H1 (cell line): ENCODE data around the gene PA2G4. TPM values are rescaled to one million over a fixed set of nuclear protein-coding genes. Genes with fewer than 3 reads are reported as not detected.

Experiments
- CTCF ChIA-PET: fragments of 300-600 bp; sonication (Branson Sonifier 250); formaldehyde crosslinking; loops from one replicate; lab custom pipeline; 2021; ENCODE audit not compliant: partially characterized antibody; lab: Charles Lee
- POLR2A ChIA-PET: fragments of 300-600 bp; sonication (Branson Sonifier 250); formaldehyde crosslinking; loops from one replicate; lab custom pipeline; 2021; ENCODE audit warnings: inconsistent platforms; ENCODE audit not compliant: partially characterized antibody; lab: Charles Lee
- DNase-seq, 2 experiments: peaks; one replicate each; pipeline versions ENCODE4 v3.0.0 to v3.0.0-alpha.2; 2010 to 2022; ENCODE audit warnings: low spot score in 2 of 2, low read depth in 1 of 2, mixed read lengths in 1 of 2
- FAIRE-seq: peaks from 2 replicates; lab custom pipeline; 2011; peaks lifted over from hg19 to GRCh38; lab: Jason Lieb, UNC
- H2AFZ ChIP-seq: 2 replicates; pipeline ENCODE4 v1.8.1; 2012; ENCODE audit warnings: low read length, inconsistent platforms
- H2AK5ac ChIP-seq: 2 replicates; pipeline ENCODE4 v1.6.1; 2013; ENCODE audit warnings: low read depth, low read length
- H2BK120ac ChIP-seq: replicated peaks from 2 replicates; pipeline ENCODE3; 2013; ENCODE audit warnings: low read depth, low read length, inconsistent platforms
- H2BK12ac ChIP-seq: 2 replicates; pipeline ENCODE4 v1.6.1; 2013; ENCODE audit warnings: low read depth, low read length
- H2BK15ac ChIP-seq: 2 replicates; pipeline ENCODE4 v1.6.1; 2013; ENCODE audit warnings: low read length
- H2BK20ac ChIP-seq: 2 replicates; pipeline ENCODE4 v1.6.1; 2013; ENCODE audit warnings: low read length
- H2BK5ac ChIP-seq: 2 replicates; pipeline ENCODE4 v1.6.1; 2013; ENCODE audit warnings: low read depth, low read length
- H3K14ac ChIP-seq: 2 replicates; pipeline ENCODE4 v1.6.1; 2013; ENCODE audit warnings: inconsistent platforms; ENCODE audit not compliant: insufficient read length
- H3K18ac ChIP-seq: 2 replicates; pipeline ENCODE4 v1.6.1; 2013; ENCODE audit warnings: low read length; ENCODE audit errors: extremely low read depth
- H3K23ac ChIP-seq: 2 replicates; pipeline ENCODE4 v1.6.1; 2013; ENCODE audit warnings: inconsistent platforms; ENCODE audit not compliant: insufficient read length
- H3K23me2 ChIP-seq: 2 replicates; pipeline ENCODE4 v1.6.1; 2013; ENCODE audit warnings: low read depth, low read length
- H3K27ac ChIP-seq: 2 replicates; pipeline ENCODE4 v1.6.1; 2011; ENCODE audit warnings: low read depth, low read length, inconsistent platforms
- H3K27me3 ChIP-seq, 4 experiments: replicated peaks in 1 of 4; 1 replicate in 1 of 4; 2 replicates in 3 of 4; pipeline versions ENCODE4 v1.6.1 to v1.8.1; 2011 to 2013; ENCODE audit warnings: low read length in 3 of 4, mild to moderate bottlenecking in 3 of 4, inconsistent platforms in 2 of 4, mixed read lengths in 2 of 4, moderate library complexity in 1 of 4; ENCODE audit not compliant: control insufficient read depth in 3 of 4, insufficient read depth in 3 of 4; ENCODE audit errors: extremely low read depth in 1 of 4
- H3K36me3 ChIP-seq, 4 experiments: 2 replicates each; pipeline versions ENCODE4 v1.6.1 to v1.8.1; 2011 to 2013; ENCODE audit warnings: mild to moderate bottlenecking in 4 of 4, low read length in 3 of 4, moderate library complexity in 2 of 4, control low read depth in 1 of 4, inconsistent platforms in 1 of 4; ENCODE audit not compliant: insufficient read depth in 4 of 4, control insufficient read depth in 2 of 4
- H3K4ac ChIP-seq: replicated peaks from 2 replicates; pipeline ENCODE3; 2013; ENCODE audit warnings: low read length, low read depth, mixed read lengths, inconsistent platforms; ENCODE audit not compliant: insufficient read length
- H3K4me1 ChIP-seq, 4 experiments: replicated peaks in 1 of 4; 1 replicate in 1 of 4; 2 replicates in 3 of 4; pipeline versions ENCODE4 v1.6.1 to v1.8.1; 2011 to 2013; ENCODE audit warnings: low read length in 3 of 4, inconsistent platforms in 2 of 4, mixed read lengths in 1 of 4; ENCODE audit not compliant: insufficient read depth in 4 of 4, control insufficient read depth in 3 of 4
- H3K4me2 ChIP-seq, 2 experiments: 2 replicates each; pipeline versions ENCODE4 v1.6.1 to v1.8.1; 2011 to 2013; ENCODE audit warnings: low read depth in 2 of 2, low read length in 2 of 2, control low read depth in 1 of 2, inconsistent platforms in 1 of 2, mild to moderate bottlenecking in 1 of 2; ENCODE audit not compliant: insufficient read depth in 1 of 2
- H3K4me3 ChIP-seq, 4 experiments: fragments of 200-600, 300-600 bp in 1 of 4; sonication (generic), shearing (Covaris generic), sonication (Bioruptor Twin) in 1 of 4; 2 replicates each; pipeline versions ENCODE4 v1.5.1 to v1.8.1; 2011 to 2016; ENCODE audit warnings: low read length in 4 of 4, low read depth in 3 of 4, control low read depth in 2 of 4, inconsistent platforms in 2 of 4, mild to moderate bottlenecking in 2 of 4, mixed read lengths in 1 of 4, moderate library complexity in 1 of 4; ENCODE audit not compliant: insufficient read depth in 2 of 4; ENCODE audit errors: extremely low read depth in 1 of 4
- H3K56ac ChIP-seq: replicated peaks from 2 replicates; pipeline ENCODE3; 2013; ENCODE audit warnings: low read depth, mild to moderate bottlenecking, mixed read lengths, low read length, inconsistent platforms; ENCODE audit not compliant: insufficient read length
- H3K79me1 ChIP-seq: 2 replicates; pipeline ENCODE4 v1.6.1; 2013; ENCODE audit warnings: low read depth, low read length, control low read depth
- H3K79me2 ChIP-seq, 2 experiments: 2 replicates each; pipeline versions ENCODE4 v1.6.1 to v1.8.1; 2012 to 2013; ENCODE audit warnings: low read length in 2 of 2, mild to moderate bottlenecking in 2 of 2, inconsistent platforms in 1 of 2; ENCODE audit not compliant: insufficient read depth in 2 of 2, control insufficient read depth in 1 of 2
- H3K9ac ChIP-seq, 4 experiments: replicated peaks in 1 of 4; 1 replicate in 1 of 4; 2 replicates in 3 of 4; pipeline versions ENCODE4 v1.6.1 to v1.8.1; 2011 to 2013; ENCODE audit warnings: low read depth in 3 of 4, low read length in 3 of 4, control low read depth in 2 of 4, mild to moderate bottlenecking in 2 of 4, moderate library complexity in 2 of 4, inconsistent platforms in 1 of 4; ENCODE audit errors: extremely low read depth in 1 of 4
- H3K9me3 ChIP-seq, 2 experiments: 2 replicates each; pipeline versions ENCODE4 v1.6.1 to v1.8.1; 2012 to 2013; ENCODE audit warnings: mild to moderate bottlenecking in 2 of 2, moderate library complexity in 2 of 2, control low read depth in 1 of 2, inconsistent platforms in 1 of 2, low read depth in 1 of 2, low read length in 1 of 2, mixed read lengths in 1 of 2; ENCODE audit not compliant: insufficient read depth in 2 of 2
- H4K20me1 ChIP-seq, 2 experiments: replicated peaks in 1 of 2; 2 replicates each; pipeline versions ENCODE3 to v1.8.1; 2011 to 2013; ENCODE audit warnings: inconsistent platforms in 2 of 2, low read length in 2 of 2, mild to moderate bottlenecking in 1 of 2; ENCODE audit not compliant: insufficient read depth in 2 of 2, control insufficient read depth in 1 of 2
- H4K5ac ChIP-seq: 2 replicates; pipeline ENCODE4 v1.6.1; 2013; ENCODE audit warnings: low read length, low read depth, mixed read lengths, inconsistent platforms; ENCODE audit not compliant: insufficient read length
- H4K8ac ChIP-seq: 2 replicates; pipeline ENCODE4 v1.8.0; 2013; ENCODE audit warnings: mild to moderate bottlenecking, moderate library complexity, low read length, inconsistent platforms; ENCODE audit not compliant: insufficient read depth; ENCODE audit errors: extremely low read depth
- H4K91ac ChIP-seq: replicated peaks from 2 replicates; pipeline ENCODE3; 2013; ENCODE audit warnings: low read length, mixed read lengths, inconsistent platforms; ENCODE audit not compliant: insufficient read length
- CHD1 ChIP-seq: IDR thresholded peaks from 2 replicates; pipeline ENCODE4 v1.6.1; 2012; ENCODE audit warnings: low read depth, low read length, improper control_type of control experiment
- POLR2AphosphoS5 ChIP-seq: IDR thresholded peaks from 2 replicates; pipeline ENCODE4 v1.6.1; 2011; ENCODE audit warnings: low read depth, low read length
- WGBS, 2 experiments: shearing (Covaris generic) in 1 of 2; methylation state at CpG; one replicate each; pipeline versions ENCODE4 v1.1.6 to v1.1.7; 2013 to 2015; ENCODE audit warnings: low lambda C conversion rate in 2 of 2, mixed read lengths in 2 of 2, inconsistent platforms in 1 of 2, low coverage in 1 of 2, missing lambda C conversion rate in 1 of 2; ENCODE audit not compliant: insufficient replicate concordance in 2 of 2, insufficient coverage in 1 of 2, insufficient read length in 1 of 2; ENCODE audit errors: extremely low coverage in 1 of 2, missing lambda C conversion rate in 1 of 2; 5-methylcytosine and 5-hydroxymethylcytosine counted together
- polyA plus RNA-seq, 7 experiments: library from polyadenylated mRNA; depleted of rRNA in 3 of 7; stranded (reverse) in 5 of 7; unstranded in 2 of 7; fragments of >200 nt in 5 of 7; fragments of 200-250 nt in 2 of 7; gene quantifications; 1 replicate in 5 of 7; 2 replicates in 1 of 7; 4 replicates in 1 of 7; pipeline versions ENCODE4 v1.2.1 to v1.2.3, GENCODE V29; 2011 to 2013; ENCODE audit warnings: missing spikeins in 2 of 7, mixed read lengths in 2 of 7
- total RNA-seq: library from RNA; stranded (reverse); fragmentation: NEBNext Ultra II Directional; extraction: Animal tissue kit (Norgen Biotek cat#: 25700); gene quantifications from 2 replicates; pipeline ENCODE4 v1.2.1, GENCODE V29; 2021

PA2G4 gene
- total and polyA plus RNA-seq, 2 of the 8 experiments (the other 6 are each of a cell fraction or from before 2014, with no cell fraction given), result 159 to 242 TPM

- Histone ChIP-seq H3K79me1 (peaks cover 5% of the 10 kb centered on the region; the same call in 1 of the 2 replicates), H2BK5ac (no peak overlapping the region), H3K56ac (no peak overlapping the region), H3K23ac (no peak overlapping the region), H4K8ac (no peak overlapping the region), H2BK20ac (no peak overlapping the region), H3K27ac (no peak overlapping the region), H3K79me2 (peaks cover 3 to 28% of the 10 kb centered on the region in 2 experiments), H3K4me2 (no peak overlapping the region), H3K18ac (no peak overlapping the region), H3K4ac (no peak overlapping the region), H3K27me3 (no peaks in the 10 kb centered on the region), H3K9me3 (no peaks in the 10 kb centered on the region), H4K91ac (no peak overlapping the region), H4K5ac (no peak overlapping the region), H2BK120ac (no peak overlapping the region), H3K4me1 (peaks cover 9 to 26% (median 18%) of the 10 kb centered on the region in 4 experiments), H4K20me1 (peaks cover 7 to 12% of the 10 kb centered on the region in 2 experiments), H3K36me3 (peaks cover 10 to 25% (median 14%) of the 10 kb centered on the region in 4 experiments), H3K14ac (no peak overlapping the region), H3K9ac (no peak overlapping the region), H2BK12ac (no peak overlapping the region), H3K4me3 (no peak overlapping the region), H2AFZ (no peak overlapping the region), H2BK15ac (no peak overlapping the region), H3K23me2 (peaks cover 24% of the 10 kb centered on the region), H2AK5ac (no peak overlapping the region)
- FAIRE-seq (no peak), DNase-seq (no peak)
- WGBS, 2 experiments, result 92% methylated on average over 11 of the region's 11 CpGs; no CpG with 5 or more reads in 1 of the 2 experiments
- CTCF ChIA-PET, result interaction anchor here (0.7 to 2.7 kb wide), 7 partner anchors 27 to 43 kb away, joined by 3 to 15 read pairs (median 4); partner anchors contain the start of genes ESYT1, SMARCC2 and ZC3H10
- POLR2A ChIA-PET, result interaction anchor here (0.6 to 15.6 kb wide), 9 partner anchors 8 to 294 kb away, joined by 3 to 656 read pairs (median 6); partner anchors contain the start of genes COQ10A, PA2G4, RNF41 and SMARCC2
- 0 out of 2 replicates have a peak, but pooled peaks have one; percentile 4 for TF ChIP-seq POLR2AphosphoS5
- no peak for TF ChIP-seq CHD1
Observed at GRCh38 chr12:56155256-56155845, 51.0 kb downstream of the PA2G4 start.
